HEK293 (cell line): ENCODE results near the gene DACH2.

ENCODE experiments used
- CTCF ChIA-PET: fragments of 350-600 bp; formaldehyde crosslinking; extraction: SDS; loops from one replicate; lab custom pipeline; 2021; ENCODE audit warnings: antibody characterized with exemption; lab: Yijun Ruan, JAX
- POLR2A ChIA-PET: fragments of 300-600 bp; formaldehyde crosslinking; extraction: SDS; loops from one replicate; lab custom pipeline; 2020; ENCODE audit warnings: antibody characterized with exemption, inconsistent platforms; lab: Yijun Ruan, JAX
- H3K27ac ChIP-seq: fragments of 200-500 bp; sonication (Bioruptor generic); 2 replicates; pipeline ENCODE4 v1.5.1; 2014; ENCODE audit warnings: low read depth, low read length, control low read depth, inconsistent platforms; ENCODE audit errors: extremely low read depth
- H3K36me3 ChIP-seq, 2 experiments: fragments of 200-500 bp in 1 of 2; sonication (Bioruptor generic) in 1 of 2; 1 replicate in 1 of 2; 2 replicates in 1 of 2; pipeline ENCODE4 v1.5.1; 2014 to 2017; ENCODE audit warnings: inconsistent platforms in 2 of 2, low read length in 2 of 2; ENCODE audit not compliant: control insufficient read depth in 2 of 2, insufficient read depth in 1 of 2
- H3K4me1 ChIP-seq: fragments of 200-500 bp; sonication (Bioruptor generic); 2 replicates; pipeline ENCODE4 v1.5.1; 2014; ENCODE audit warnings: mild to moderate bottlenecking, low read length, inconsistent platforms; ENCODE audit not compliant: control insufficient read depth, insufficient read depth
- H3K4me3 ChIP-seq: 2 replicates; pipeline ENCODE4 v1.5.1; 2011; ENCODE audit warnings: low read depth, mild to moderate bottlenecking, control low read depth, low read length, moderate library complexity
- H3K9me3 ChIP-seq: fragments of 200-500 bp; sonication (Bioruptor generic); 2 replicates; pipeline ENCODE4 v1.5.1; 2014; ENCODE audit warnings: low read depth, low read length, inconsistent platforms; ENCODE audit not compliant: control insufficient read depth, insufficient read depth
- GLIS1 ChIP-seq: fragments of 450-650 bp; formaldehyde crosslinking; IDR thresholded peaks from 2 replicates; pipeline ENCODE4 v1.5.1; 2016; ENCODE audit warnings: missing biosample characterization, missing genetic modification characterization
- HOXA7 ChIP-seq: sonication (generic); formaldehyde crosslinking; IDR thresholded peaks from 2 replicates; pipeline ENCODE4 v1.8.1; 2022; ENCODE audit warnings: missing genetic modification reagents, borderline replicate concordance
- KLF1 ChIP-seq: fragments of 450-650 bp; formaldehyde crosslinking; IDR thresholded peaks from 2 replicates; pipeline ENCODE4 v1.5.1; 2016; ENCODE audit warnings: missing biosample characterization, missing genetic modification characterization
- PRDM1 ChIP-seq: fragments of 450-650 bp; formaldehyde crosslinking; IDR thresholded peaks from 2 replicates; pipeline ENCODE4; 2016; ENCODE audit warnings: missing biosample characterization, missing genetic modification characterization
- PRDM10 ChIP-seq: fragments of 450-650 bp; formaldehyde crosslinking; IDR thresholded peaks from 2 replicates; pipeline ENCODE4 v1.5.1; 2016; ENCODE audit warnings: missing biosample characterization, missing genetic modification characterization
- PRDM4 ChIP-seq: fragments of 450-650 bp; formaldehyde crosslinking; IDR thresholded peaks from 2 replicates; pipeline ENCODE4 v1.5.1; 2017; ENCODE audit warnings: missing biosample characterization, missing genetic modification characterization
- SP3 ChIP-seq: fragments of 450-650 bp; formaldehyde crosslinking; IDR thresholded peaks from 2 replicates; pipeline ENCODE4 v1.5.1; 2016; ENCODE audit warnings: missing biosample characterization, missing genetic modification characterization
- ZBTB11 ChIP-seq: fragments of 450-650 bp; formaldehyde crosslinking; conservative IDR thresholded peaks from 2 replicates; pipeline ENCODE4 v1.5.1; 2016; ENCODE audit warnings: low read depth, missing biosample characterization, missing genetic modification characterization
- ZBTB21 ChIP-seq: fragments of 450-650 bp; formaldehyde crosslinking; IDR thresholded peaks from 2 replicates; pipeline ENCODE4 v1.5.1; 2017; ENCODE audit warnings: missing biosample characterization, missing genetic modification characterization
- ZIC2 ChIP-seq: fragments of 450-650 bp; formaldehyde crosslinking; IDR thresholded peaks from 2 replicates; pipeline ENCODE4 v1.5.1; 2016; ENCODE audit warnings: missing biosample characterization, missing genetic modification characterization
- ZNF26 ChIP-seq: fragments of 450-650 bp; formaldehyde crosslinking; IDR thresholded peaks from 2 replicates; pipeline ENCODE4 v1.5.1; 2016; ENCODE audit warnings: missing biosample characterization, missing genetic modification characterization
- ZNF302 ChIP-seq: fragments of 450-650 bp; formaldehyde crosslinking; IDR thresholded peaks from 2 replicates; pipeline ENCODE4 v1.5.1; 2016; ENCODE audit warnings: missing biosample characterization, missing genetic modification characterization, low read depth
- ZNF324 ChIP-seq: fragments of 450-650 bp; formaldehyde crosslinking; IDR thresholded peaks from 2 replicates; pipeline ENCODE4 v1.5.1; 2016; ENCODE audit warnings: missing biosample characterization, missing genetic modification characterization
- ZNF391 ChIP-seq: fragments of 450-650 bp; formaldehyde crosslinking; IDR thresholded peaks from 2 replicates; pipeline ENCODE4 v1.5.1; 2016; ENCODE audit warnings: low read depth, missing biosample characterization, missing genetic modification characterization, borderline replicate concordance
- ZNF404 ChIP-seq: fragments of 450-650 bp; formaldehyde crosslinking; IDR thresholded peaks from 2 replicates; pipeline ENCODE4 v1.5.1; 2017; ENCODE audit warnings: missing biosample characterization, missing genetic modification characterization
- ZNF423 ChIP-seq: fragments of 450-650 bp; formaldehyde crosslinking; IDR thresholded peaks from 2 replicates; pipeline ENCODE4 v1.5.1; 2016; ENCODE audit warnings: missing biosample characterization, missing genetic modification characterization
- ZNF426 ChIP-seq: fragments of 450-650 bp; formaldehyde crosslinking; IDR thresholded peaks from 2 replicates; pipeline ENCODE4 v1.5.1; 2017; ENCODE audit warnings: missing biosample characterization, missing genetic modification characterization, mild to moderate bottlenecking, inconsistent platforms, moderate library complexity
- ZNF433 ChIP-seq: fragments of 450-650 bp; formaldehyde crosslinking; IDR thresholded peaks from 2 replicates; pipeline ENCODE4 v1.5.1; 2016; ENCODE audit warnings: missing biosample characterization, missing genetic modification characterization, low read depth
- ZNF48 ChIP-seq: fragments of 450-650 bp; formaldehyde crosslinking; IDR thresholded peaks from 2 replicates; pipeline ENCODE4 v1.5.1; 2016; ENCODE audit warnings: missing biosample characterization, missing genetic modification characterization
- ZNF521 ChIP-seq: fragments of 450-650 bp; formaldehyde crosslinking; IDR thresholded peaks from 2 replicates; pipeline ENCODE4 v1.5.1; 2017; ENCODE audit warnings: missing biosample characterization, mild to moderate bottlenecking, missing genetic modification characterization
- ZNF610 ChIP-seq: fragments of 450-650 bp; formaldehyde crosslinking; IDR thresholded peaks from 2 replicates; pipeline ENCODE4 v1.5.1; 2016; ENCODE audit warnings: missing biosample characterization, missing genetic modification characterization, borderline replicate concordance
- ZNF747 ChIP-seq: fragments of 450-650 bp; formaldehyde crosslinking; IDR thresholded peaks from 2 replicates; pipeline ENCODE4 v1.5.1; 2016; ENCODE audit warnings: missing biosample characterization, missing genetic modification characterization
- ZNF792 ChIP-seq: fragments of 450-650 bp; formaldehyde crosslinking; IDR thresholded peaks from 2 replicates; pipeline ENCODE4 v1.5.1; 2016; ENCODE audit warnings: missing biosample characterization, missing genetic modification characterization

DACH2 gene

GRCh38 chrX:86379209-86379608, 231.0 kb downstream of the DACH2 start:
- ChIA-PET POLR2A (no interaction called here), CTCF (no interaction called here)
- TF ChIP-seq GLIS1 (tag by site-specific recombination) (no peak), ZNF433 (tag by site-specific recombination) (no peak), ZNF521 (tag by site-specific recombination) (no peak), PRDM1 (peak; percentile 50), ZIC2 (tag by site-specific recombination) (no peak)

GRCh38 chrX:86383681-86384540, 235.7 kb downstream of the DACH2 start:
- H3K9me3 ChIP-seq: no peaks in the 10 kb centered on the region
- CTCF ChIA-PET: interaction anchor here (0.7 kb wide), 1 partner anchor 21 kb away, joined by 3 read pairs; no protein-coding TSS in a partner anchor
- no peaks in the 10 kb centered on the region for H3K4me1 ChIP-seq
- no peaks in the 10 kb centered on the region for H3K36me3 ChIP-seq
- POLR2A ChIA-PET: no interaction called here
- no peak overlapping the region for H3K27ac ChIP-seq
- H3K4me3 ChIP-seq: no peak overlapping the region
- no peak for TF ChIP-seq ZNF423 (tag by site-specific recombination)
- no peak for TF ChIP-seq HOXA7 (CRISPR knock-in tag)
- no peak for TF ChIP-seq ZNF48 (tag by site-specific recombination)
- TF ChIP-seq ZNF26 (tag by site-specific recombination): no peak
- no peak for TF ChIP-seq PRDM4 (tag by site-specific recombination)
- no peak for TF ChIP-seq ZNF404
- TF ChIP-seq ZNF426 (tag by site-specific recombination): no peak
- TF ChIP-seq KLF1 (tag by site-specific recombination): no peak
- no peak for TF ChIP-seq ZNF792 (tag by site-specific recombination)
- no peak for TF ChIP-seq ZNF391 (tag by site-specific recombination)
- TF ChIP-seq ZBTB21: no peak
- no peak for TF ChIP-seq ZNF302 (tag by site-specific recombination)
- TF ChIP-seq ZIC2 (tag by site-specific recombination): no peak
- no peak for TF ChIP-seq ZNF747 (tag by site-specific recombination)
- TF ChIP-seq ZNF610: no peak
- no peak for TF ChIP-seq ZBTB11 (tag by site-specific recombination)
- no peak for TF ChIP-seq SP3
- no peak for TF ChIP-seq PRDM10 (tag by site-specific recombination)
- no peak for TF ChIP-seq ZNF324 (tag by site-specific recombination)
- TF ChIP-seq, all 188 proteins: peak for 0

More at GRCh38 chrX:86379209-86379608, 231.0 kb downstream of the DACH2 start:
- no peaks in the 10 kb centered on the region for H3K36me3 ChIP-seq
- no peak overlapping the region for H3K4me3 ChIP-seq
- no peak overlapping the region for H3K27ac ChIP-seq
- no peaks in the 10 kb centered on the region for H3K4me1 ChIP-seq
- no peaks in the 10 kb centered on the region for H3K9me3 ChIP-seq
